ENCODE measurements around the gene ENO2. TPM values are rescaled to one million over a fixed set of nuclear protein-coding genes. Genes with fewer than 3 reads are reported as not detected.
A peak's percentile ranks its signal among the peaks of the same experiment; 100 is the strongest.
"Not testable (repeated sequence)": the region's sequence is repeated elsewhere in the genome, so short reads cannot be mapped to it uniquely, and the experiment has no call there.

Gene ENO2
- total RNA-seq, 1 donor from 2014 or later: 29.7 TPM

- DNase-seq (ENCODE audit: low spot score): no peak
- intact Hi-C loops (cut with DNase I): loop anchor here (2.0 kb wide), 1 partner anchor 33 kb away; the partner anchor contains the start of gene SPSB2
Measured at GRCh38 chr12:6905414-6906040, 8.9 kb upstream of the ENO2 start.

- intact Hi-C loops (cut with DNase I); DNase-seq (ENCODE audit: low spot score): not testable (repeated sequence)
Measured at GRCh38 chr12:6908141-6908540, 6.2 kb upstream of the ENO2 start.

- intact Hi-C loops (cut with DNase I): no loop called here
- no peak for DNase-seq (ENCODE audit: low spot score)
Measured at GRCh38 chr12:6909421-6910145, 4.8 kb upstream of the ENO2 start.

- DNase-seq (ENCODE audit: low spot score): no peak
- intact Hi-C loops (cut with DNase I): no loop called here
Measured at GRCh38 chr12:6912164-6912935, 2.0 kb upstream of the ENO2 start.

GRCh38 chr12:6914947-6915788 lies 788 bp downstream of the ENO2 start:
- no peak for DNase-seq (ENCODE audit: low spot score)
- intact Hi-C loops (cut with DNase I): no loop called here

GRCh38 chr12:6915789-6916285 lies 1.5 kb downstream of the ENO2 start:
- no peak for DNase-seq (ENCODE audit: low spot score)
- intact Hi-C loops (cut with DNase I): no loop called here

- intact Hi-C loops (cut with DNase I): no loop called here
- DNase-seq (ENCODE audit: low spot score): no peak
Measured at GRCh38 chr12:6916426-6917200, 2.2 kb downstream of the ENO2 start.

- intact Hi-C loops (cut with DNase I): no loop called here
- no peak for DNase-seq (ENCODE audit: low spot score)
Measured at GRCh38 chr12:6917491-6918231, 3.3 kb downstream of the ENO2 start.

GRCh38 chr12:6919588-6919987 lies 5.2 kb downstream of the ENO2 start:
- intact Hi-C loops (cut with DNase I): no loop called here
- DNase-seq (ENCODE audit: low spot score): no peak

GRCh38 chr12:6921539-6921938 lies 7.2 kb downstream of the ENO2 start:
- intact Hi-C loops (cut with DNase I): no loop called here

GRCh38 chr12:6921996-6922946 lies 7.9 kb downstream of the ENO2 start:
- no peak for DNase-seq (ENCODE audit: low spot score)
- intact Hi-C loops (cut with DNase I): no loop called here

More at GRCh38 chr12:6921539-6921938, 7.2 kb downstream of the ENO2 start:
- no peak for DNase-seq (ENCODE audit: low spot score)

GRCh38 chr12:6923003-6923732 lies 8.8 kb downstream of the ENO2 start:
- intact Hi-C loops (cut with DNase I): no loop called here
- DNase-seq (ENCODE audit: low spot score): no peak

GRCh38 chr12:6923851-6924250 lies 9.5 kb downstream of the ENO2 start:
- intact Hi-C loops (cut with DNase I): loop anchor here (2.0 kb wide), 2 partner anchors 21 to 41 kb away; partner anchors contain the start of gene C12orf57
- DNase-seq (ENCODE audit: low spot score): no peak

- no peak for DNase-seq (ENCODE audit: low spot score)
Measured at GRCh38 chr12:6925239-6925539, 10.8 kb downstream of the ENO2 start.

GRCh38 chr12:6925540-6926279 lies 11.3 kb downstream of the ENO2 start:
- DNase-seq (ENCODE audit: low spot score): peak; percentile 81
- intact Hi-C loops (cut with DNase I): loop anchor here (2.0 kb wide), 2 partner anchors 19 to 39 kb away; partner anchors contain the start of gene C12orf57

More at GRCh38 chr12:6925239-6925539, 10.8 kb downstream of the ENO2 start:
- intact Hi-C loops (cut with DNase I): loop anchor here (2.0 kb wide), 2 partner anchors 20 to 40 kb away; partner anchors contain the start of gene C12orf57

Measured in cardiac septum (tissue), 1 donor.